ENCODE data around the gene C9orf50.

Gene C9orf50

GRCh38 chr9:129580211-129580915, 40.5 kb downstream of the C9orf50 start:
- H3K4me1 Mint-ChIP-seq = peaks cover 25% of the 10 kb centered on the region
- H3K36me3 Mint-ChIP-seq = no peaks in the 10 kb centered on the region
- H3K27ac Mint-ChIP-seq = no peak overlapping the region
- no peak overlapping the region for H3K4me3 Mint-ChIP-seq
- H3K9me3 Mint-ChIP-seq = no peaks in the 10 kb centered on the region
- no peaks in the 10 kb centered on the region for H3K27me3 Mint-ChIP-seq

DNA sequence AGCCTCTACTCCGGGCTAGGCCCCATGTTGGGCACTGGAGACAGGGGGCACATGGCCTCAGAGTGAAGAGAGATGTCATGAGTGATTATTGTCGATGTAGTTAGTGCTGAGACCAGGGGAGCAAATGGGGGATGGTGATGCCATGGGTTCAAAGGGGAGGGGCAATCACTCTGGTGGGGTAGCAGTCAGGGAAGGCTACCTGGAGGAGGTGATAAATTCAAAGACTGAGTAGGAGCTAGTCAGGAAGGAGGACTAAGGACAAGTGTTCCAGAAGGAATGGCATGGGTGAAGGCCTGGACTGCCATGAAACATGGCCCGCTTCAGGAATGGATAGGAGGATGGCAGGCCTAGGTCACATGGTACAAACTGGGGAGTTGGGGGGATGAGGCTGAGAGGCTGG, 41.6 kb downstream of the C9orf50 start:
- Mint-ChIP-seq H3K27me3 (no peaks in the 10 kb centered on the region), H3K4me1 (peaks cover 21% of the 10 kb centered on the region), H3K36me3 (no peaks in the 10 kb centered on the region), H3K27ac (no peak overlapping the region), H3K4me3 (no peak overlapping the region), H3K9me3 (no peaks in the 10 kb centered on the region)

DNA sequence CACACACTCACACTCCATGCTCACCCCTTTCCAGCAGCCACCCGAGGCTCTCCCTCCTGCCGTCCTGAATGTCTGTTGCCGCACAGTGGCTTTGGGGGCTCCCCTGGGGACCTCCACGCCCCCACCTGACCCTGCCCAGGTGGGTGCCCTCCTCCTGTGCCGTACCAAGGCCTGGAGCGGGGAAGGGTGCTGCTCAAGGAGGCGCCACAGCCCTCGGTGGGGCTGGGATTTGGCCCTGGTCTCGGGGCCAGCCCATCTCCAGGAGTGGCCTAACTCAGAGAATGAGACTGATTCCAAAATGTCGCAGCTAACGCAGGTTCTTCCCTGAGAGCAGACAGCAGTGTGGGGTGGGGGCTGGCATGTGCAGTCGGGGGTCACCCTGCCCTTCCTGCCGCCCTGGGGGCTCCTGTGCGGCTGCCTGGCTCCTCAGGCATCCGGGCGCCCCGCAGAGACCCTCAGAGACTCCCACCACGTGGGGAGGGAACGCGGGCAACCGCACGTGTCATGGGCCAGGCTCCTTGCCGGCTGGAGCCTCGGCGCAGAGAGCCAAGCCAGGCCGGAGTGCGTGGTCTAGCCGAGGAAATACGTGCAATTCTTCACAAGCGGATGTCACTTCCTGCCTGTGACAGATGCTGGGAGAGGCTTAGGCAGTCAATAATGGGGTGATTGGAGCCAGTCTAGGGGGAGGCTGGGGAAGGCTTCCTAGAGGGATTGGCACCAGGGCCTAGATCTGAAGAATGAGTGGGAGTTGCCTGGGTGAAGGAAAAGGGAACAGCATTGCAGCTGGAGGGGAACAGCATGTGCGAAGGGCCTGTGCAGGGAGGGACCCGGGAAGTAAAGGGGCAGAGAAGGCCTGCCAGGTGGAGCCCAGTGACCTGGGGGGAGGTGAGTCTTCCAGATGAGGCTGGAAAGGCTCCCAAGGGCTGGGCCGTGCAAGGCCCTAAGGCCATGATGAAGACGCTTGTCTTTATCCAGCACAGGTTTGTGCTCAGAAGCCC, 44.1 kb downstream of the C9orf50 start:
- peaks cover under 1% of the 10 kb centered on the region for H3K27me3 Mint-ChIP-seq
- peaks cover 18% of the 10 kb centered on the region for H3K4me1 Mint-ChIP-seq
- no peaks in the 10 kb centered on the region for H3K9me3 Mint-ChIP-seq
- H3K4me3 Mint-ChIP-seq = no peak overlapping the region
- peaks cover 3% of the 10 kb centered on the region for H3K36me3 Mint-ChIP-seq
- no peak overlapping the region for H3K27ac Mint-ChIP-seq

DNA sequence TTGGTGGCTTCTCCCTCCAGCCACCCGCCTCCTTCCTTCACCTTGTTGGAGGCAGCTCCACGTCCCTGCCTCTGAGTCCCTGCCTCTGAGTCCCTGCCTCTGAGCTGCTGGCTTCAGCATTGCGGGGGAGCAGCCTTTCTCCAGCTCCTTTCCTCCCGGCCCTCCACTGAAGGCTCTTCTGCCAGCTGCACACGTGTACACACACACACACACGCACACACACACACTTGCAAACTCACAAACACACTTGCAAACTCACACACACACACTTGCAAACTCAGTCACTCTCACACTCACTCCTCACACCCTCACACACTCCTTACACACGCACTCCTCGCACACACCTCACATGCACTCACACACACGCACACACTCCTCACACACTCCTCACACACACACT, 45.1 kb downstream of the C9orf50 start:
- Mint-ChIP-seq H3K9me3 (no peaks in the 10 kb centered on the region), H3K36me3 (peaks cover 3% of the 10 kb centered on the region), H3K27ac (no peak overlapping the region), H3K4me3 (no peak overlapping the region), H3K4me1 (peaks cover 18% of the 10 kb centered on the region), H3K27me3 (peaks cover 1% of the 10 kb centered on the region)

DNA sequence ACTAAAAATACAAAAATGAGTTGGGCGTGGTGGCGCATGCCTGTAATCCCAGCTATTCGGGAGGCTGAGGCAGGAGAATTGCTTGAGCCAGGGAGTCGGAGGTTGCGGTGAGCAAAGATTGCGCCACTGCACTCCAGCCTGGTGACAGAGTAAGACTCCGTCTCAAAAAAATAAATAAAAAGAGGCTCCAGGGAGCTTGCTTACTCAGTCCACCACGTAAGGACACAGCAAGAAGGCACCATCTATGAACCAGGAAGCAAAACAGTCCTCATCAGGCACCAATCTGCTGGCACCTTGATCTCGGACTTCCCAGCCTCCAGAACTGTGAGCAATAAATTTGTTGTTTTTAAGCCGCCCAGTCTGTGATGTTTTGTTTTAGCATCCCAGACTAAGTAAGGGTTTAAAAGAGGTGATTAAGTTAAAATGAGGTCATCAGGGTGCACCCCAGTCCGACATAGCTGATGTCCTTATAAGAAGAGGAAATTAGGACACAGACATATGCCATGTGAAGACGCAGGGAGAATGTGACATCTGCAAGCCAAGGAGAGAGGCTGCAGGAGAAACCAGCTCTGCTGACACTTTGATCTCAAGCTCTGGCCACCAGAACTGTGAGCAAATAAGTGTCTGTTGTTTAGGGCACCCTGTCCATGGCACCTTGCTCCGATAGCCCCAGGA, 45.9 kb downstream of the C9orf50 start:
- no peaks in the 10 kb centered on the region for H3K9me3 Mint-ChIP-seq
- peaks cover 11% of the 10 kb centered on the region for H3K4me1 Mint-ChIP-seq
- H3K4me3 Mint-ChIP-seq = no peak overlapping the region
- H3K36me3 Mint-ChIP-seq = peaks cover 3% of the 10 kb centered on the region
- H3K27ac Mint-ChIP-seq = no peak overlapping the region
- peaks cover 1% of the 10 kb centered on the region for H3K27me3 Mint-ChIP-seq

DNA sequence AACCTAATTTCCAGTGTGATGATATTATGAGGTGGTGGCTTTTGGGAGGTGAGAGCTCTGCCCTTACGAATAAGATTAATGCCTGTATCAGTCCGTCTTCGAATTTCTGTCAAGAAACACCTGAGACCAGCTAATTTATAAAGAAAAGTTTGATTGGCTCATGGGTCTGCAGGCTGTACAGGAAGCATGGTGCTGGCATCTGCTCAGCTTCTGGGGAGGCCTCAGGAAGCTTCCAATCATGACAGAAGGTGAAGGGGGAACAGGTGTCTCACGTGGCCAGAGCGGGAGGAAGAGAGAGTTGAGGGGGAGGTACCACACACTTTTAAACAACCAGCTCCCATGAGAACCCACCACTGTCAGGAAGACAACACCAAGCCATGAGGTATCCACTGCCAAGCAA, 46.9 kb downstream of the C9orf50 start:
- H3K9me3 Mint-ChIP-seq = no peaks in the 10 kb centered on the region

GRCh38 chr9:129572517-129572916, 48.4 kb downstream of the C9orf50 start:
- no peak overlapping the region for H3K4me3 Mint-ChIP-seq
- no peak overlapping the region for H3K27ac Mint-ChIP-seq
- H3K9me3 Mint-ChIP-seq = no peaks in the 10 kb centered on the region
- H3K4me1 Mint-ChIP-seq = peaks cover 14% of the 10 kb centered on the region
- H3K27me3 Mint-ChIP-seq = peaks cover 11% of the 10 kb centered on the region
- H3K36me3 Mint-ChIP-seq = peaks cover 3% of the 10 kb centered on the region

More for the DNA sequence above, 46.9 kb downstream of the C9orf50 start:
- H3K27me3 Mint-ChIP-seq = peaks cover 7% of the 10 kb centered on the region
- peaks cover 3% of the 10 kb centered on the region for H3K36me3 Mint-ChIP-seq
- H3K4me3 Mint-ChIP-seq = no peak overlapping the region
- peaks cover 8% of the 10 kb centered on the region for H3K4me1 Mint-ChIP-seq
- H3K27ac Mint-ChIP-seq = no peak overlapping the region

GRCh38 chr9:129572052-129572425, 48.9 kb downstream of the C9orf50 start:
- Mint-ChIP-seq H3K9me3 (no peaks in the 10 kb centered on the region), H3K4me3 (no peak overlapping the region), H3K27me3 (peaks cover 12% of the 10 kb centered on the region), H3K27ac (no peak overlapping the region), H3K4me1 (peaks cover 14% of the 10 kb centered on the region), H3K36me3 (peaks cover 3% of the 10 kb centered on the region)

- H3K9me3 Mint-ChIP-seq = no peaks in the 10 kb centered on the region
- H3K4me3 Mint-ChIP-seq = no peak overlapping the region
- H3K27me3 Mint-ChIP-seq = peaks cover 12% of the 10 kb centered on the region
- H3K4me1 Mint-ChIP-seq = peaks cover 14% of the 10 kb centered on the region
- H3K27ac Mint-ChIP-seq = no peak overlapping the region
- H3K36me3 Mint-ChIP-seq = peaks cover 3% of the 10 kb centered on the region
These were observed 49.4 kb downstream of the C9orf50 start for GRCh38 chr9:129571298-129572051.

DNA sequence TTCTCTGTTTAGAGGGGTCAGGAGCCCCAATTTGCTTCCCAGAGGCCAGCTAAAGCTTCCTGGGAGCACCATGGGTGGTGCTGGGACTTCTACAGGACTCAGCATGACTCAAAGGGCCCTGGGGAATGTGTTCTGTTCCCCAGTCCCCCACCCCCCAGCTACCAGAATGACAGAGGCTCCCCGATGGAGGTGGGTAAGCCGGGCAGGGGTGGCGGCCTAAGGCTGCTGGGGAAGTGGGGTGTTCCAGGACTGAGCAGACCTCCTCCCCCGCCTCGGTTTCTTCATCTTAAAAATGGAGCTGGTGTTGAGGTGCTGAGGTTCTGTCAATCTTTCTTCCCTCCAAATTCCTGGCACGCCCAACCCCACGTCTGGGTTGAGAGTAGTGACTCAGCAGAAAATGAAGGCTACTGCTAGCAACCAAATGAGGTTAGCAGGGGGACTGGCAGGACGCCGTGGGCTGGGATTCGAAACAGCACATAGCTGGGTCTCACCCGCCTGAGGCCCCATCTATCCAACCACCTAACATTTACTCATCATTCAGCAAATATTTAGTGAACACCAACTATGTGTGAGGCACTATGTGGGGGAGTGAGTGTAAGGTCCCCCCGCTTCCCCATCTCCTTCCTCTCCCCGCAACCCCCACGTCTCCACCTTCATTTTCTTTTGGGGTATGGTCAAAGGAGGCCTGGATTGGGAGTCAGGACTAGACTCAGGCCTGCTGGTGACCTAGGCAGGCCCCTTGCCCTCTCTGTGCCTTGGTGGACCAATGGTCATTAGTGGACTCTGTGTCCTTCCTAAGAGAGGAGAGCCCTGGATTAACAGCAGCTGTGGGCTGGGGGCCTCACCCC, 50.2 kb downstream of the C9orf50 start:
- peaks cover 14% of the 10 kb centered on the region for H3K4me1 Mint-ChIP-seq
- peaks cover 3% of the 10 kb centered on the region for H3K36me3 Mint-ChIP-seq
- H3K4me3 Mint-ChIP-seq = peak overlapping the region; percentile 33
- no peaks in the 10 kb centered on the region for H3K9me3 Mint-ChIP-seq
- peak overlapping the region; percentile 59 for H3K27ac Mint-ChIP-seq
- H3K27me3 Mint-ChIP-seq = peaks cover 12% of the 10 kb centered on the region

DNA sequence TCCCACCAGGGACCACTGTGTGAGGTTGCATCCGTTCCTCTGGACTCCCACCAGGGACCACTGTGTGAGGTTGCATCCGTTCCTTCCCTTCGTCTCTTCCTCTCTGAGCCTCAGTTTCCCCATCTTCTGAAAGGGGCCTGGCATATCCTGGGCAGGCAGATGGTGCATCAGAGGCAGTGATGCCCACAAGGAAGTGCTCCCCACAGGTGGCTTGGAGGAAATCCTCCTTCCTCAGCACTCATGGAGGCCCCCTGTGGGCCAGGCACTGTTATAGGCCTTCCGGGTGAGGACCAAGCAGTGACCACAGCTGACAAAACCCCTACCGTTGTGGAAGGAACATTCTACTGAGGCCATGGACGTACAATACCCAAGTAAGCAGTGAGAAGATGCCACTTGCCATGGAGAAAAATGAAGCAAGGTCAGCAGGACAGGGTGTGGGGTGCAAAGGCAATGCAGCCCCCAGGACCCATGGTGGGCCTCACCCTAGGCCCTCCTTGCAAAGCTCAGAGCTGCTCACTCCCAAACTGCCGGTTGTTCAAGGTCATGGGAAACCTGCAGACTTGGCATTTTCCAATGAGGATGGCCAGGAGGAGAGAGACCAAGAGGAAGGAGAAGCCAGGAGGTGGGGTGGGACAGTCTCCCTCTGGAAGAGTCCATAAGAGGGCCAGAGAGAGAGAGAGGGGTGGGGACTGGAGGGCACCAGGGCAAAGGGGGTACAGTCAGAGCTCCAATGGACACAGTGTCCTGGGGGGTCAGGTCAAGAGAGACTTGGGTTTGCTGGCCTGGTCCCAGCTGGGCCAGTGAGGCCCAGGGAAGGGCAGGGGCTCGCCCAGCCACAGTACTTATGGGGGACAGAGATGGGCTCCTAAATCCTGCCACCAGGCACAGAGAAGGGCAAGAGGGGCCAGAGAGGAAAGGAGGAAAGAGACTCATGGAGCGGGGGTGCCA, 51.1 kb downstream of the C9orf50 start:
- H3K9me3 Mint-ChIP-seq = no peaks in the 10 kb centered on the region

GRCh38 chr9:129568560-129569501, 52.1 kb downstream of the C9orf50 start:
- Mint-ChIP-seq H3K27me3 (peaks cover 12% of the 10 kb centered on the region), H3K27ac (no peak overlapping the region), H3K9me3 (no peaks in the 10 kb centered on the region), H3K4me3 (peak overlapping the region; percentile 73), H3K36me3 (peaks cover under 1% of the 10 kb centered on the region), H3K4me1 (peaks cover 14% of the 10 kb centered on the region)

More for the DNA sequence above, 51.1 kb downstream of the C9orf50 start:
- Mint-ChIP-seq H3K27ac (no peak overlapping the region), H3K36me3 (peaks cover 3% of the 10 kb centered on the region), H3K4me1 (peaks cover 14% of the 10 kb centered on the region), H3K27me3 (peaks cover 12% of the 10 kb centered on the region), H3K4me3 (peak overlapping the region; percentile 70)
